ENCODE data around the gene WDR46.

WDR46 gene

DNA sequence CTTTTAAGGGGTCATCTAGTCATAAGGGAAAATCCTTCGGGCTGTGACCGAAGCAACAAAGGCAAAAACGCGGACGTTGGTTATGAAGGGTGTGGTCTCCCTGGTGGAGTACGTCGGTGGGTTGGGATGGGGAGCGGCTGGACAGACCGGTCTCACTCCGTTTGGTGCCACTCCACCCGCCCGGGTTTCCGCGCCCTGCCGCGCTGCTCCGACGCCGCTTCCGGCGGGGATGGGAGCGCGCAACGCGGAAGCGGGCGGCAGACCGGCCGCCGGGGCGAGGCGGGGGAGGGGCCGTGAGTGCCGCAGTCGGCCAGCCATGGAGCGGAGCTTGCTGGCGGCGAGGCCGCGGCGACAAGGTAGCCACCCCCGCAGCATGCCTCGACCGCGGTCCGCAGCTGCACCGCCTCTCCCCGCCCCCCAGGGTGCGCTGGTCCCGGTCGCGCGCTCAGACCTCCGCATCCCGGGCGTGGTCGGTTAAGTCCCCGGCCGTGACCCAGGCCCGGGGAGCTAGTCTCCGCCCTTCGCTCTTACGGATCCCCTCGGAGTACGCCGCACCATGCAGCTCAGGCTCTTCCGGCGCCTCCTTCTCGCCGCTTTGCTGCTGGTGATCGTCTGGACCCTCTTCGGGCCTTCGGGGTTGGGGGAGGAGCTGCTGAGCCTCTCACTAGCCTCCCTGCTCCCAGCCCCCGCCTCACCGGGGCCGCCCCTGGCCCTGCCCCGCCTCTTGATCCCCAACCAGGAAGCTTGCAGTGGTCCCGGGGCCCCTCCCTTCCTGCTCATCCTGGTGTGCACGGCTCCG, 12.0 kb downstream of the WDR46 start, which contains the start of gene B3GALT4 (continued):
- TF ChIP-seq, protein P1, sequence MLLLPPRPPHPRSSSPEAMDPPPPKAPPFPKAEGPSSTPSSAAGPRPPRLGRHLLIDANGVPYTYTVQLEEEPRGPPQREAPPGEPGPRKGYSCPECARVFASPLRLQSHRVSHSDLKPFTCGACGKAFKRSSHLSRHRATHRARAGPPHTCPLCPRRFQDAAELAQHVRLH (tag by site-specific recombination; IDR thresholded peaks at IDR 0.05): peak; percentile 28; the same call in 1 of the 2 replicates
- no peak for TF ChIP-seq HOXC10 (CRISPR knock-in tag; IDR thresholded peaks at IDR 0.05)
- TF ChIP-seq TRIM28 (IDR thresholded peaks at IDR 0.05; ENCODE audit: borderline replicate concordance, low read length): no peak
- TF ChIP-seq ZNF555 (tag by site-specific recombination; conservative IDR thresholded peaks at IDR 0.05): no peak
- TF ChIP-seq, protein P2, sequence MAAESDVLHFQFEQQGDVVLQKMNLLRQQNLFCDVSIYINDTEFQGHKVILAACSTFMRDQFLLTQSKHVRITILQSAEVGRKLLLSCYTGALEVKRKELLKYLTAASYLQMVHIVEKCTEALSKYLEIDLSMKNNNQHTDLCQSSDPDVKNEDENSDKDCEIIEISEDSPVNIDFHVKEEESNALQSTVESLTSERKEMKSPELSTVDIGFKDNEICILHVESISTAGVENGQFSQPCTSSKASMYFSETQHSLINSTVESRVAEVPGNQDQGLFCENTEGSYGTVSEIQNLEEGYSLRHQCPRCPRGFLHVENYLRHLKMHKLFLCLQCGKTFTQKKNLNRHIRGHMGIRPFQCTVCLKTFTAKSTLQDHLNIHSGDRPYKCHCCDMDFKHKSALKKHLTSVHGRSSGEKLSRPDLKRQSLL (tag by site-specific recombination; IDR thresholded peaks at IDR 0.05): peak; percentile 54; the same call in 1 of the 2 replicates
- TF ChIP-seq ZNF221 (tag by site-specific recombination; IDR thresholded peaks at IDR 0.05; ENCODE audit: borderline replicate concordance): peak; percentile 34; the same call in 1 of the 2 replicates
- peak; percentile 89 for TF ChIP-seq ZFHX2 (tag by site-specific recombination; conservative IDR thresholded peaks at IDR 0.05)
- peak; percentile 33 for TF ChIP-seq ZNF843 (tag by site-specific recombination; IDR thresholded peaks at IDR 0.05)
- TF ChIP-seq SETDB1 (IDR thresholded peaks at IDR 0.05; ENCODE audit: insufficient read length, low read length): no peak
- TF ChIP-seq ZSCAN30 (tag by site-specific recombination; IDR thresholded peaks at IDR 0.05): peak; percentile 96
- no peak for TF ChIP-seq ZBTB21 (tag by site-specific recombination; IDR thresholded peaks at IDR 0.05)
- TF ChIP-seq ZNF416 (tag by site-specific recombination; IDR thresholded peaks at IDR 0.05): no peak
- no peak for TF ChIP-seq ZNF311 (tag by site-specific recombination; IDR thresholded peaks at IDR 0.05; ENCODE audit: borderline replicate concordance)
- no peak for TF ChIP-seq REST (tag by site-specific recombination; IDR thresholded peaks at IDR 0.05)
- TF ChIP-seq ZNF548 (tag by site-specific recombination; IDR thresholded peaks at IDR 0.05): no peak
- TF ChIP-seq HOXA7 (CRISPR knock-in tag; IDR thresholded peaks at IDR 0.05; ENCODE audit: borderline replicate concordance): no peak
- peak; percentile 44; the same call in 1 of the 2 replicates for TF ChIP-seq ZNF398 (tag by site-specific recombination; IDR thresholded peaks at IDR 0.05)
- TF ChIP-seq, protein P3, sequence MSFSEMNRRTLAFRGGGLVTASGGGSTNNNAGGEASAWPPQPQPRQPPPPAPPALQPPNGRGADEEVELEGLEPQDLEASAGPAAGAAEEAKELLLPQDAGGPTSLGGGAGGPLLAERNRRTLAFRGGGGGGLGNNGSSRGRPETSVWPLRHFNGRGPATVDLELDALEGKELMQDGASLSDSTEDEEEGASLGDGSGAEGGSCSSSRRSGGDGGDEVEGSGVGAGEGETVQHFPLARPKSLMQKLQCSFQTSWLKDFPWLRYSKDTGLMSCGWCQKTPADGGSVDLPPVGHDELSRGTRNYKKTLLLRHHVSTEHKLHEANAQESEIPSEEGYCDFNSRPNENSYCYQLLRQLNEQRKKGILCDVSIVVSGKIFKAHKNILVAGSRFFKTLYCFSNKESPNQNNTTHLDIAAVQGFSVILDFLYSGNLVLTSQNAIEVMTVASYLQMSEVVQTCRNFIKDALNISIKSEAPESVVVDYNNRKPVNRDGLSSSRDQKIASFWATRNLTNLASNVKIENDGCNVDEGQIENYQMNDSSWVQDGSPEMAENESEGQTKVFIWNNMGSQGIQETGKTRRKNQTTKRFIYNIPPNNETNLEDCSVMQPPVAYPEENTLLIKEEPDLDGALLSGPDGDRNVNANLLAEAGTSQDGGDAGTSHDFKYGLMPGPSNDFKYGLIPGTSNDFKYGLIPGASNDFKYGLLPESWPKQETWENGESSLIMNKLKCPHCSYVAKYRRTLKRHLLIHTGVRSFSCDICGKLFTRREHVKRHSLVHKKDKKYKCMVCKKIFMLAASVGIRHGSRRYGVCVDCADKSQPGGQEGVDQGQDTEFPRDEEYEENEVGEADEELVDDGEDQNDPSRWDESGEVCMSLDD (tag by site-specific recombination; IDR thresholded peaks at IDR 0.05): no peak
- TF ChIP-seq ZNF549 (tag by site-specific recombination; IDR thresholded peaks at IDR 0.05): no peak
- TF ChIP-seq ZNF792 (tag by site-specific recombination; IDR thresholded peaks at IDR 0.05): no peak
- peak; percentile 64 for TF ChIP-seq EGR2 (tag by site-specific recombination; IDR thresholded peaks at IDR 0.05; ENCODE audit: low read depth)
- TF ChIP-seq, protein P4, sequence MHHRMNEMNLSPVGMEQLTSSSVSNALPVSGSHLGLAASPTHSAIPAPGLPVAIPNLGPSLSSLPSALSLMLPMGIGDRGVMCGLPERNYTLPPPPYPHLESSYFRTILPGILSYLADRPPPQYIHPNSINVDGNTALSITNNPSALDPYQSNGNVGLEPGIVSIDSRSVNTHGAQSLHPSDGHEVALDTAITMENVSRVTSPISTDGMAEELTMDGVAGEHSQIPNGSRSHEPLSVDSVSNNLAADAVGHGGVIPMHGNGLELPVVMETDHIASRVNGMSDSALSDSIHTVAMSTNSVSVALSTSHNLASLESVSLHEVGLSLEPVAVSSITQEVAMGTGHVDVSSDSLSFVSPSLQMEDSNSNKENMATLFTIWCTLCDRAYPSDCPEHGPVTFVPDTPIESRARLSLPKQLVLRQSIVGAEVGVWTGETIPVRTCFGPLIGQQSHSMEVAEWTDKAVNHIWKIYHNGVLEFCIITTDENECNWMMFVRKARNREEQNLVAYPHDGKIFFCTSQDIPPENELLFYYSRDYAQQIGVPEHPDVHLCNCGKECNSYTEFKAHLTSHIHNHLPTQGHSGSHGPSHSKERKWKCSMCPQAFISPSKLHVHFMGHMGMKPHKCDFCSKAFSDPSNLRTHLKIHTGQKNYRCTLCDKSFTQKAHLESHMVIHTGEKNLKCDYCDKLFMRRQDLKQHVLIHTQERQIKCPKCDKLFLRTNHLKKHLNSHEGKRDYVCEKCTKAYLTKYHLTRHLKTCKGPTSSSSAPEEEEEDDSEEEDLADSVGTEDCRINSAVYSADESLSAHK (tag by site-specific recombination; IDR thresholded peaks at IDR 0.05): 0 out of 2 replicates have a peak, but pooled peaks have one; percentile 44
- no peak; the same call in 1 of the 2 replicates for TF ChIP-seq ZNF76 (tag by site-specific recombination; IDR thresholded peaks at IDR 0.05; ENCODE audit: borderline replicate concordance, low read depth)
- no peak for TF ChIP-seq ZBTB49 (tag by site-specific recombination; IDR thresholded peaks at IDR 0.05; ENCODE audit: low read depth)

Data from HEK293 (cell line).